MM.1S (cell line): ENCODE measurements around the gene ALKBH8.
A peak's percentile ranks its signal among the peaks of the same experiment; 100 is the strongest.
"Not testable (repeated sequence)": the region's sequence is repeated elsewhere in the genome, so short reads cannot be mapped to it uniquely, and the experiment has no call there.

ENCODE experiments used
- DNase-seq: peaks from one replicate; pipeline ENCODE4 v3.0.0-alpha.2; 2015
- H2AFZ ChIP-seq: fragments of 300-600 bp; sonication (generic); 2 replicates; pipeline ENCODE4 v1.6.0; 2016; ENCODE audit warnings: antibody characterized with exemption, low read length
- H3F3A ChIP-seq: fragments of 300-600 bp; sonication (generic); 2 replicates; pipeline ENCODE4 v1.6.1; 2016; ENCODE audit warnings: mild to moderate bottlenecking, antibody characterized with exemption, low read length, moderate library complexity, mixed read lengths; ENCODE audit not compliant: insufficient read depth
- H3K27ac ChIP-seq: fragments of 300-600 bp; sonication (generic); 2 replicates; pipeline ENCODE4 v1.5.1; 2016; ENCODE audit warnings: mild to moderate bottlenecking, low read length
- H3K27me3 ChIP-seq: fragments of 300-600 bp; sonication (generic); replicated peaks from 2 replicates; pipeline ENCODE4 v1.6.0; 2016; ENCODE audit warnings: low read length; ENCODE audit not compliant: insufficient read depth
- H3K36me3 ChIP-seq: fragments of 300-600 bp; sonication (generic); replicated peaks from 2 replicates; pipeline ENCODE4 v1.6.1; 2016; ENCODE audit warnings: mild to moderate bottlenecking, low read length, mixed read lengths; ENCODE audit not compliant: insufficient read depth
- H3K4me1 ChIP-seq: fragments of 300-600 bp; sonication (generic); 2 replicates; pipeline ENCODE4 v1.6.1; 2016; ENCODE audit warnings: low read length, mixed read lengths
- H3K4me2 ChIP-seq: fragments of 300-600 bp; sonication (generic); 2 replicates; pipeline ENCODE4 v1.6.0; 2016; ENCODE audit warnings: low read depth, low read length
- H3K4me3 ChIP-seq: fragments of 300-600 bp; sonication (generic); 2 replicates; pipeline ENCODE4 v1.5.1; 2016; ENCODE audit warnings: low read length, mixed read lengths
- H3K79me2 ChIP-seq: fragments of 300-600 bp; sonication (generic); 2 replicates; pipeline ENCODE4 v1.6.1; 2016; ENCODE audit warnings: mixed run types, low read length, mixed read lengths
- H3K9ac ChIP-seq: fragments of 300-600 bp; sonication (generic); 2 replicates; pipeline ENCODE4 v1.6.1; 2016; ENCODE audit warnings: low read length, mixed read lengths
- H3K9me2 ChIP-seq: fragments of 300-600 bp; sonication (generic); replicated peaks from 2 replicates; pipeline ENCODE4 v1.6.1; 2016; ENCODE audit warnings: mild to moderate bottlenecking, low read length, mixed read lengths; ENCODE audit not compliant: insufficient read depth
- H3K9me3 ChIP-seq: fragments of 300-600 bp; sonication (generic); replicated peaks from 2 replicates; pipeline ENCODE4 v1.6.1; 2016; ENCODE audit warnings: mild to moderate bottlenecking, low read length, mixed read lengths; ENCODE audit not compliant: insufficient read depth
- H4K20me1 ChIP-seq: fragments of 300-600 bp; sonication (generic); 2 replicates; pipeline ENCODE4 v1.6.1; 2016; ENCODE audit warnings: mild to moderate bottlenecking, low read length, moderate library complexity, mixed read lengths; ENCODE audit not compliant: insufficient read depth
- CTCF ChIP-seq: fragments of 300-600 bp; sonication (generic); IDR thresholded peaks from 2 replicates; pipeline ENCODE4 v1.5.1; 2016; ENCODE audit warnings: antibody characterized with exemption, low read length, mixed read lengths
- EZH2 ChIP-seq: fragments of 300-600 bp; sonication (generic); optimal IDR thresholded peaks from 2 replicates; pipeline ENCODE3; 2017; ENCODE audit warnings: low read depth, mild to moderate bottlenecking, antibody characterized with exemption, low read length, mixed read lengths
- EZH2phosphoT487 ChIP-seq: fragments of 300-600 bp; sonication (generic); IDR thresholded peaks from 2 replicates; pipeline ENCODE4 v1.6.1; 2018; ENCODE audit warnings: antibody characterized with exemption, low read length

ALKBH8 gene

DNA sequence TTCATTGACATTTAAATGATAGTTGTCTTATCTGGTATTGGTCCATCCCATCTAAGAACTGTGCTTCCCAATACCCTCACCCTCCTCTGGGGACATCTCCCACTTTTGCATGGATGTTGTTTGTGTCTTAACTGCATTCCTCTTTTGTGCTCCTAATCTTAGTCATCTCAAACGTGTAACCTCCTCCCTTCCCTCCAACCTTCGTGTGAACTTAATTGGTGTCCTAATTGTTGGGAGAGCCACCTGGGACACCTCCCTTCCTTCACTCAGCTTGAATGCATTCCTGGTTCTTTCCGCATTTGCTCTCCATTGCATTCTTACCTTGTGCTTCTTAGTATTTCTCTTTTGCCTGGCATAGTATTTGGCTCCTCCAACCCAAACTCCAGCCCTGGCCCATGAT is 15.6 kb upstream of the ALKBH8 start:
- no peak overlapping the region for H3K4me3 ChIP-seq
- TF ChIP-seq EZH2phosphoT487 (no peak), EZH2 (no peak), CTCF (no peak)
- peaks cover 26% of the 10 kb centered on the region for H3K4me1 ChIP-seq
- no peak overlapping the region for H3K4me2 ChIP-seq
- H3K36me3 ChIP-seq = no peaks in the 10 kb centered on the region
- H3F3A ChIP-seq = peaks cover 20% of the 10 kb centered on the region
- no peak for DNase-seq
- no peaks in the 10 kb centered on the region for H3K79me2 ChIP-seq
- no peaks in the 10 kb centered on the region for H4K20me1 ChIP-seq
- no peaks in the 10 kb centered on the region for H3K9me2 ChIP-seq
- H3K9me3 ChIP-seq = no peaks in the 10 kb centered on the region
- H2AFZ ChIP-seq = no peak overlapping the region
- no peak overlapping the region for H3K9ac ChIP-seq
- no peaks in the 10 kb centered on the region for H3K27me3 ChIP-seq
- no peak overlapping the region for H3K27ac ChIP-seq

- not testable (repeated sequence) for H4K20me1 ChIP-seq, H3K9me3 ChIP-seq, H3K9me2 ChIP-seq, H3K79me2 ChIP-seq, H3K4me2 ChIP-seq, H3K36me3 ChIP-seq, H3K9ac ChIP-seq, H2AFZ ChIP-seq, DNase-seq, H3K4me3 ChIP-seq, H3K27me3 ChIP-seq, H3K27ac ChIP-seq
- peaks cover 16% of the 10 kb centered on the region for H3F3A ChIP-seq
- H3K4me1 ChIP-seq = peaks cover 17% of the 10 kb centered on the region
These were observed 13.6 kb upstream of the ALKBH8 start for GRCh38 chr11:107579169-107579568.

GRCh38 chr11:107577346-107577711 is 11.8 kb upstream of the ALKBH8 start:
- Histone ChIP-seq H3K4me2 (no peak overlapping the region), H3K4me1 (0 out of 2 replicates have a peak, but pooled peaks cover 3% of the 10 kb centered on the region), H4K20me1 (no peaks in the 10 kb centered on the region), H3F3A (no peaks in the 10 kb centered on the region), H3K79me2 (no peaks in the 10 kb centered on the region), H3K9ac (no peak overlapping the region), H3K9me3 (no peaks in the 10 kb centered on the region), H2AFZ (no peak overlapping the region), H3K27ac (no peak overlapping the region), H3K36me3 (no peaks in the 10 kb centered on the region), H3K4me3 (no peak overlapping the region), H3K27me3 (no peaks in the 10 kb centered on the region), H3K9me2 (no peaks in the 10 kb centered on the region)
- no peak for TF ChIP-seq EZH2phosphoT487
- TF ChIP-seq EZH2 = no peak
- no peak for TF ChIP-seq CTCF
- DNase-seq = no peak

GRCh38 chr11:107576497-107577345 is 11.2 kb upstream of the ALKBH8 start:
- H3F3A ChIP-seq, H3K36me3 ChIP-seq, H3K9me3 ChIP-seq, H3K9me2 ChIP-seq, H3K4me2 ChIP-seq, H3K9ac ChIP-seq, H3K4me1 ChIP-seq, H2AFZ ChIP-seq, H3K79me2 ChIP-seq, H3K4me3 ChIP-seq, H3K27ac ChIP-seq, H3K27me3 ChIP-seq, H4K20me1 ChIP-seq: not testable (repeated sequence)
- peak; percentile 71 for TF ChIP-seq CTCF
- peak; percentile 56 for DNase-seq
